OCI-LY3 (cell line): ENCODE data around the gene NR0B2.

Experiments used
- H2AFZ ChIP-seq: fragments of 200-600, 300-600 bp; shearing (Covaris generic); 2 replicates; pipeline ENCODE4 v1.6.0; 2014; ENCODE audit warnings: antibody characterized with exemption, low read depth, low read length
- H3K27ac ChIP-seq: fragments of 200-600, 300-600 bp; sonication (generic); 2 replicates; pipeline ENCODE4 v1.5.1; 2014; ENCODE audit warnings: mild to moderate bottlenecking, low read length, moderate library complexity, mixed read lengths
- H3K27me3 ChIP-seq: fragments of 200-600, 300-600 bp; sonication (generic); 2 replicates; pipeline ENCODE4 v1.6.1; 2014; ENCODE audit warnings: low read depth, low read length, mixed read lengths
- H3K36me3 ChIP-seq: fragments of 200-600, 300-600 bp; sonication (generic); replicated peaks from 2 replicates; pipeline ENCODE3; 2014; ENCODE audit warnings: low read depth, low read length, mixed read lengths
- H3K4me1 ChIP-seq: fragments of 300-600, 200-600 bp; sonication (generic); 2 replicates; pipeline ENCODE4 v1.6.1; 2014; ENCODE audit warnings: low read length, mixed read lengths
- H3K4me2 ChIP-seq: fragments of 200-600, 300-600 bp; sonication (generic); 2 replicates; pipeline ENCODE4 v1.6.1; 2014; ENCODE audit warnings: low read length, mixed read lengths
- H3K4me3 ChIP-seq: fragments of 300-600, 200-600 bp; sonication (generic); 2 replicates; pipeline ENCODE4 v1.5.1; 2014; ENCODE audit warnings: antibody characterized with exemption, mild to moderate bottlenecking, low read length, moderate library complexity
- H3K79me2 ChIP-seq: fragments of 300-600, 200-600 bp; shearing (Covaris generic); 2 replicates; pipeline ENCODE4 v1.6.1; 2014; ENCODE audit warnings: mild to moderate bottlenecking, low read length, mixed read lengths
- H3K9ac ChIP-seq: fragments of 300-600, 200-600 bp; shearing (Covaris generic); 2 replicates; pipeline ENCODE4 v1.6.0; 2014; ENCODE audit warnings: mild to moderate bottlenecking, low read length, moderate library complexity
- H3K9me3 ChIP-seq: fragments of 200-600, 300-600 bp; shearing (Covaris generic); 2 replicates; pipeline ENCODE4 v1.6.1; 2014; ENCODE audit warnings: low read length, mixed read lengths; ENCODE audit not compliant: insufficient read depth
- H4K20me1 ChIP-seq: fragments of 200-600, 300-600 bp; sonication (generic); 2 replicates; pipeline ENCODE4 v1.6.1; 2016; ENCODE audit warnings: low read length, mixed read lengths; ENCODE audit not compliant: insufficient read depth
- EZH2phosphoT487 ChIP-seq: fragments of 200-600 bp; shearing (Covaris generic); IDR thresholded peaks from 2 replicates; pipeline ENCODE4 v1.6.1; 2018; ENCODE audit warnings: antibody characterized with exemption, mixed run types, low read depth
- TF ChIP-seq, protein P1 (sequence below): fragments of 200-600, 300-600 bp; sonication (generic); IDR thresholded peaks from 2 replicates; pipeline ENCODE4 v1.5.1; 2014; ENCODE audit warnings: antibody characterized with exemption, low read length, low read depth

NR0B2 gene, protein sequence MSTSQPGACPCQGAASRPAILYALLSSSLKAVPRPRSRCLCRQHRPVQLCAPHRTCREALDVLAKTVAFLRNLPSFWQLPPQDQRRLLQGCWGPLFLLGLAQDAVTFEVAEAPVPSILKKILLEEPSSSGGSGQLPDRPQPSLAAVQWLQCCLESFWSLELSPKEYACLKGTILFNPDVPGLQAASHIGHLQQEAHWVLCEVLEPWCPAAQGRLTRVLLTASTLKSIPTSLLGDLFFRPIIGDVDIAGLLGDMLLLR

DNA sequence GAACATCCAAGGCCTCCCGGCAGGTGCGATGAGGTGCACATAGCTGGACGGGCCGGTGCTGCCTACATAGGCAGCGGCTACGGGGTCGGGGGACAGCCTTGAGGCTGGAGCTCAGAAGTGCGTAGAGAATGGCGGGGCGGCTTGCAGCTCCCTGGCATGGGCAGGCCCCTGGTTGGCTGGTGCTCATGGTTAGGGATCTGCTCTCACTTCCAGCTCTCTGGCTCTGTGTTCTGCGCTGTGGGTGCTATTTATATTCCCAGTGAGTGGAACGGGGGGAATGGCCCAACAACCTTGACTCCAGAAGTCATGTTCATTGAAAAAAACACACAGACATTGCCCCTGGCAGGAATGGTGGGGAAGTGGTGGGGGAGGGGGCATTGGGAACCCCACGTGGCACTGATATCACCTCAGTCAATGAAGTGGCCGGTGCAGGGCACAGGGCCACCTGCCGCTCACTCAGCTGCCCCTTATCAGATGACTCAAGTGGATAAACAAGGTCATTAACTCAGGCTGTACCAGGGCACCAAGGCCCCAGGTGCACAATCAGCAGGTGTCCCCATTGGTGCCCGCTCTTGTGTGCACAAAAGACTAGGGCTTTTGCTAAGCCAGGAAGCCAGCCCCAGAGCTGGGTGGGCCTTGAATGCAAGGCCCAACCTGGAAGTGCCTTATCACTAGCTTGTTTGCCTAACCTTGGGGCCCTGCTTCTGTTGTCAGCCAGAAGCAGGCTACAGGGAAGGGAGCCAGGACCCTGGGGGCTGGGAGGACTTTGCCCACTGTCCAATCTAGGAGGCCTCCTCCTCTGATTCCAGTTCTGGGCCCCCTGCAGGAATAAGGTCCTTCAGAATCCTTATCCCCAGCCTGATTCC, at the start of gene NR0B2:
NR0B2 (minus strand) TSS at position 222 of the 866 bp plus-strand sequence; CDS start at position 187, 35 bp downstream.
- Histone ChIP-seq H3K9ac (no peak within 1 kb of the TSS), H3K4me2 (no peak within 1 kb of the TSS), H3K4me3 (no peak within 1 kb of the TSS), H3K79me2 (no peaks in the 10 kb centered on the region), H2AFZ (no peak within 1 kb of the TSS), H3K4me1 (no peaks in the 10 kb centered on the region), H3K36me3 (no peaks in the 10 kb centered on the region), H3K27ac (no peak within 1 kb of the TSS), H3K27me3 (no peaks in the 10 kb centered on the region), H3K9me3 (no peaks in the 10 kb centered on the region), H4K20me1 (no peaks in the 10 kb centered on the region)
- no peak for TF ChIP-seq EZH2phosphoT487
- TF ChIP-seq, protein P1, sequence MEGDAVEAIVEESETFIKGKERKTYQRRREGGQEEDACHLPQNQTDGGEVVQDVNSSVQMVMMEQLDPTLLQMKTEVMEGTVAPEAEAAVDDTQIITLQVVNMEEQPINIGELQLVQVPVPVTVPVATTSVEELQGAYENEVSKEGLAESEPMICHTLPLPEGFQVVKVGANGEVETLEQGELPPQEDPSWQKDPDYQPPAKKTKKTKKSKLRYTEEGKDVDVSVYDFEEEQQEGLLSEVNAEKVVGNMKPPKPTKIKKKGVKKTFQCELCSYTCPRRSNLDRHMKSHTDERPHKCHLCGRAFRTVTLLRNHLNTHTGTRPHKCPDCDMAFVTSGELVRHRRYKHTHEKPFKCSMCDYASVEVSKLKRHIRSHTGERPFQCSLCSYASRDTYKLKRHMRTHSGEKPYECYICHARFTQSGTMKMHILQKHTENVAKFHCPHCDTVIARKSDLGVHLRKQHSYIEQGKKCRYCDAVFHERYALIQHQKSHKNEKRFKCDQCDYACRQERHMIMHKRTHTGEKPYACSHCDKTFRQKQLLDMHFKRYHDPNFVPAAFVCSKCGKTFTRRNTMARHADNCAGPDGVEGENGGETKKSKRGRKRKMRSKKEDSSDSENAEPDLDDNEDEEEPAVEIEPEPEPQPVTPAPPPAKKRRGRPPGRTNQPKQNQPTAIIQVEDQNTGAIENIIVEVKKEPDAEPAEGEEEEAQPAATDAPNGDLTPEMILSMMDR, result no peak

DNA sequence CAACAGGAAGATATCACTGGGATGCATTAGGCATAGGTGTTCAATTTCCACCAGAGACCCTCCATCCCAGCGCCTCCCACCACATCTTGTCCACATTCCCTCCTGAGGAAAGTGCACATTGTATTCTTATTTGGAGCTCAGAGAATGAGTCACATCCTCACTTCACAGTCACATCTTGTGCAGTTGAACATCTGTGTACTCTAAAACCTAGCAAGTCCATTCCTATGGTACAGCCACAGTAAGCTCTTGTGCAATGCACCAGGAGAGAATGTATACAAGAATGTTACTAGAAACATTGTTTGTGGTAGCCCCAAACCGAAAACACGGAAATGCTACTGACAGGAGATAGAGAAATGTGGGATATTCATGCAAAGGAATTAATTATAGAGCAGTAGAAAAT, 48.1 kb upstream of the NR0B2 start:
- Histone ChIP-seq H3K27me3 (no peaks in the 10 kb centered on the region), H3K9me3 (no peaks in the 10 kb centered on the region), H3K4me3 (no peak overlapping the region), H3K27ac (no peak overlapping the region), H3K36me3 (no peaks in the 10 kb centered on the region), H2AFZ (no peak overlapping the region), H4K20me1 (no peaks in the 10 kb centered on the region), H3K79me2 (no peaks in the 10 kb centered on the region), H3K4me1 (no peaks in the 10 kb centered on the region), H3K9ac (no peak overlapping the region), H3K4me2 (no peak overlapping the region)
- TF ChIP-seq EZH2phosphoT487, result no peak
- TF ChIP-seq, protein P1, result no peak

DNA sequence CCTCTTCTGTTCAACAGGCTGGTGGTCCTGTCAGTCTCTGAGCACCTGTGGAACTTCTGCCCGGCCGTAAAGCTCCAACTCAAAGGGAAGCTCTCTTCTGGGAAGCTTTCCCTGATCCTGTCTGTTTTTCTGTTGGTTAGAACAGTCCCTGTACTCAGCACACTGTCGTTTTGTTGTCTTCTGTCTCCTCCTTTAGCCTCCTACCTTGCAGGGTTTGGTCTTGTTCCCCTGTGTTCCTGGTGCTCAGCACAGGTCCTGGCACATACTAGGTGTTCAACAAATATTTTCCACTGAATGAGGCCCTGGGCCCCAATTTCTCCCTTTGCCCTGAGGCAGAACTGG, 46.8 kb upstream of the NR0B2 start:
- no peak overlapping the region for H3K4me2 ChIP-seq
- TF ChIP-seq EZH2phosphoT487, result no peak
- TF ChIP-seq, protein P1, result no peak
- H2AFZ ChIP-seq, result no peak overlapping the region
- H3K9ac ChIP-seq, result no peak overlapping the region
- no peaks in the 10 kb centered on the region for H3K9me3 ChIP-seq
- no peaks in the 10 kb centered on the region for H3K36me3 ChIP-seq
- H3K4me3 ChIP-seq, result no peak overlapping the region
- no peaks in the 10 kb centered on the region for H3K27me3 ChIP-seq
- no peaks in the 10 kb centered on the region for H3K4me1 ChIP-seq
- no peaks in the 10 kb centered on the region for H4K20me1 ChIP-seq
- no peaks in the 10 kb centered on the region for H3K79me2 ChIP-seq
- no peak overlapping the region for H3K27ac ChIP-seq
